Nephron progenitor cell (in vitro differentiated cells): ENCODE data around the gene OR51S1.
"Not testable (repeated sequence)": the region's sequence is repeated elsewhere in the genome, so short reads cannot be mapped to it uniquely, and the experiment has no call there.

Experiments
- DNase-seq: peaks from one replicate; pipeline ENCODE4 v3.0.0; 2021
- H3K27ac Mint-ChIP-seq: 2 replicates; pipeline ENCODE4 v1.8.0; 2021; ENCODE audit warnings: mild to moderate bottlenecking, moderate library complexity, mixed read lengths
- H3K27me3 Mint-ChIP-seq: 2 replicates; pipeline ENCODE4 v1.8.0; 2021; ENCODE audit warnings: mild to moderate bottlenecking, low read depth, mixed read lengths; ENCODE audit not compliant: poor library complexity
- H3K36me3 Mint-ChIP-seq: 2 replicates; pipeline ENCODE4 v1.8.0; 2021; ENCODE audit warnings: low read depth, mixed read lengths
- H3K4me1 Mint-ChIP-seq: 2 replicates; pipeline ENCODE4 v1.8.0; 2021; ENCODE audit warnings: mixed read lengths
- H3K4me3 Mint-ChIP-seq: 2 replicates; pipeline ENCODE4 v1.8.0; 2021; ENCODE audit warnings: mild to moderate bottlenecking, moderate library complexity, mixed read lengths
- H3K9me3 Mint-ChIP-seq: 2 replicates; pipeline ENCODE4 v1.8.0; 2021; ENCODE audit warnings: mild to moderate bottlenecking, moderate library complexity, mixed read lengths
- TF ChIP-seq, protein P1 (sequence below): fragments of 200-600 bp; sonication (generic); IDR thresholded peaks from 2 replicates; pipeline ENCODE4 v1.5.0; 2021; ENCODE audit warnings: antibody characterized with exemption

Gene OR51S1

DNA sequence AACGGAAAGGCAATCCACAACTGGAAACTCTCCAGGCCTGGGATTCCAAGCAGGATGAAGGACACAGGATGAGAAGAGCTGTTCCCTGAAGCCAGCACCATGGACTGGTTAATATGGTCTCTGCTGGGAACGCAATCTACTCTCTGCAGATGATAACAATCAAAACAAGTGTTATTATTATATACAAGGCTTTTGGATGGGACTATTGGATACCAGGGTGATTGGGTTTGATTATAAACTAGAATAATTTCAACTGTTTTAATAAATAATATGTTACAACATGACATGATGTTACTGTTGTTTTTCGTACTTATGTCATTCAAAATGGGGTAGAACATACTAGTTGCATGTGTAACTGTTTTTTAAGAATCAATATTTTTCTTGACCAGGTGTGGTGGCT, 44.7 kb downstream of the OR51S1 start, which contains the start of gene OR52R1:
OR52R1 (minus strand) TSS at position 101 of the 400 bp plus-strand sequence; CDS start at position 101, 0 bp downstream.
- TF ChIP-seq, protein P1, sequence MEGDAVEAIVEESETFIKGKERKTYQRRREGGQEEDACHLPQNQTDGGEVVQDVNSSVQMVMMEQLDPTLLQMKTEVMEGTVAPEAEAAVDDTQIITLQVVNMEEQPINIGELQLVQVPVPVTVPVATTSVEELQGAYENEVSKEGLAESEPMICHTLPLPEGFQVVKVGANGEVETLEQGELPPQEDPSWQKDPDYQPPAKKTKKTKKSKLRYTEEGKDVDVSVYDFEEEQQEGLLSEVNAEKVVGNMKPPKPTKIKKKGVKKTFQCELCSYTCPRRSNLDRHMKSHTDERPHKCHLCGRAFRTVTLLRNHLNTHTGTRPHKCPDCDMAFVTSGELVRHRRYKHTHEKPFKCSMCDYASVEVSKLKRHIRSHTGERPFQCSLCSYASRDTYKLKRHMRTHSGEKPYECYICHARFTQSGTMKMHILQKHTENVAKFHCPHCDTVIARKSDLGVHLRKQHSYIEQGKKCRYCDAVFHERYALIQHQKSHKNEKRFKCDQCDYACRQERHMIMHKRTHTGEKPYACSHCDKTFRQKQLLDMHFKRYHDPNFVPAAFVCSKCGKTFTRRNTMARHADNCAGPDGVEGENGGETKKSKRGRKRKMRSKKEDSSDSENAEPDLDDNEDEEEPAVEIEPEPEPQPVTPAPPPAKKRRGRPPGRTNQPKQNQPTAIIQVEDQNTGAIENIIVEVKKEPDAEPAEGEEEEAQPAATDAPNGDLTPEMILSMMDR, result no peak
- H3K36me3 Mint-ChIP-seq, result no peaks in the 10 kb centered on the region
- no peak within 1 kb of the TSS for H3K4me3 Mint-ChIP-seq

DNA sequence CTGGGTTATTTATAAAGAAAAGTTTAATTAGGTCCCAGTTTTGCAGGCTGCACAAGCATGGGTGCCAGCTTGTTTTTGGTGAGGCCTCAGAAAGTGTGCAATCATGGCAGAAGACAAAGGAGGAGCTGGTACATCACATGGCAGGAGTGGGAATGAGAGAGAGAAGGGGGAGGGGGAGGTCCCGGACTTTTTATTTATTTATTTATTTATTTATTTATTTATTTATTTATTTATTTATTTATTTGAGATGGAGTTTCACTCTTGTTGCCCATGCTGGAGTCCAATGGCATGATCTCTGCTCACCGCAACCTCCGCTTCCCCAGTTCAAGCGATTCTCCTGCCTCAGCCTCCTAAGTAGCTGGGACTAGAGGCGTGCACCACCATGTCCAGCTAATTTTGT, 47.7 kb downstream of the OR51S1 start:
- H3K27me3 Mint-ChIP-seq, result peaks cover 15% of the 10 kb centered on the region
- H3K36me3 Mint-ChIP-seq, H3K4me1 Mint-ChIP-seq, H3K9me3 Mint-ChIP-seq, DNase-seq, H3K4me3 Mint-ChIP-seq, H3K27ac Mint-ChIP-seq: not testable (repeated sequence)

More for the DNA sequence above, 44.7 kb downstream of the OR51S1 start, which contains the start of gene OR52R1:
- no peaks in the 10 kb centered on the region for H3K4me1 Mint-ChIP-seq
- peaks cover 9% of the 10 kb centered on the region for H3K27me3 Mint-ChIP-seq
- H3K27ac Mint-ChIP-seq, result no peak within 1 kb of the TSS
- no peak for DNase-seq
- no peaks in the 10 kb centered on the region for H3K9me3 Mint-ChIP-seq

DNA sequence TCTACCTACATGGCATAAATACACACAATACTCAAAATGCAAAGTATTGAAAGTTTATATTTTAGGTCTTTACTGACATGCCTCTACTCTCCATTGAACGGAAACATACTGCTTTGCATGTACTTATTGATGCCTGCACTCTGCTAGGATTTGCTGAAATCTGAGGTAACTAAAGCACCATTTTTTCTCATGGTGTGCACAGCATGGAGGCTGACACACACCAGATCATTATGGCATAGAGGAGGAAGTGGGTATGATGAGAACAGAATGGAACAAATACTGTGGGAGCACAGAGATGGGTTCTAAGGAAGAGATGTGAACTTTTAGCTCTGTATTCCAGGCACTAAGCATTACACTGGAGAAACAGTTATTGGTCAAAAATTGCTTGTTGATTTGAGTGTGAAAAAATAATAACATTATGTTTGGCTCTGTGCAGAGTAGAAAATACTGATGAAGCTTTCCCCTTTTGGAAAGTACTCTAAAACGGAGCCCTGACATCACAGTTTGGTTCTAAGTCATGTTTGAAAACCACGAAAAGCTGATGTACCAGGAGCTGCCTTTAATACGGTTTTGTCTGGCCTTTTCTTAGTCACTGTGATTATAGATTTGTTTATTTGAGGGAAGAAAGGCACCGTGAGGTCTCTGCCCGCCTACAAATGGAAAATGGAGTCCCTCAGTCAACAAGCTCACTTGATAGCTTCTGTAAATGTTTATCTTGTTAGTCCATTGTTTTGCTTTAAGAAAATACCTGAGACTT, 50.4 kb downstream of the OR51S1 start:
- no peaks in the 10 kb centered on the region for H3K9me3 Mint-ChIP-seq
- TF ChIP-seq, protein P1, result no peak
- H3K4me1 Mint-ChIP-seq, result no peaks in the 10 kb centered on the region
- no peaks in the 10 kb centered on the region for H3K36me3 Mint-ChIP-seq
- H3K27ac Mint-ChIP-seq, result no peak overlapping the region
- DNase-seq, result no peak
- no peak overlapping the region for H3K4me3 Mint-ChIP-seq
- H3K27me3 Mint-ChIP-seq, result peaks cover 18% of the 10 kb centered on the region
